ENCODE results near the gene GABBR1. TPM values are rescaled to one million over a fixed set of nuclear protein-coding genes. Genes with fewer than 3 reads are reported as not detected.
A peak's percentile ranks its signal among the peaks of the same experiment; 100 is the strongest.

GABBR1 gene
- total RNA-seq, 2 experiments from 2014 or later, result 10.8 to 10.9 TPM

- DNase-seq (peak; percentile 71), ATAC-seq (peak; percentile 67)
- peak; percentile 98 for TF ChIP-seq CTCF (IDR thresholded peaks at IDR 0.05)
- no peaks in the 10 kb centered on the region for H3K4me1 Mint-ChIP-seq (ENCODE audit: low read depth)
- no peak overlapping the region for H3K27ac Mint-ChIP-seq
- ChIA-PET CTCF (interaction anchor here (0.7 to 1.5 kb wide), 19 partner anchors 8 to 574 kb away, joined by 3 to 7 read pairs (median 3); no protein-coding TSS in a partner anchor), POLR2A (interaction anchor here (0.6 kb wide), 1 partner anchor 503 kb away, joined by 4 read pairs; the partner anchor contains the start of gene OR2B3)
- intact Hi-C loops (cut with micrococcal nuclease), result no loop called here
- no peaks in the 10 kb centered on the region for H3K36me3 Mint-ChIP-seq (ENCODE audit: low read depth)
- no peaks in the 10 kb centered on the region for H3K9me3 Mint-ChIP-seq
- H3K27me3 Mint-ChIP-seq, result peaks cover 14% of the 10 kb centered on the region
- H3K4me3 Mint-ChIP-seq, result no peak overlapping the region
These were observed 43.4 kb downstream of the GABBR1 start for GRCh38 chr6:29589423-29590048.

- ChIA-PET CTCF (interaction anchor here (1.5 kb wide), 1 partner anchor 65 kb away, joined by 3 read pairs; no protein-coding TSS in a partner anchor), POLR2A (no interaction called here)
- no peaks in the 10 kb centered on the region for H3K36me3 Mint-ChIP-seq (ENCODE audit: low read depth)
- no peaks in the 10 kb centered on the region for H3K9me3 Mint-ChIP-seq
- DNase-seq, result no peak
- intact Hi-C loops (cut with micrococcal nuclease), result no loop called here
- peaks cover 26% of the 10 kb centered on the region for H3K27me3 Mint-ChIP-seq
- H3K27ac Mint-ChIP-seq, result no peak within 1 kb of the TSS
- no peak for ATAC-seq
- no peak for TF ChIP-seq CTCF (IDR thresholded peaks at IDR 0.05)
- H3K4me1 Mint-ChIP-seq (ENCODE audit: low read depth), result no peaks in the 10 kb centered on the region
- no peak within 1 kb of the TSS for H3K4me3 Mint-ChIP-seq
These were observed 48.2 kb downstream of the GABBR1 start, which contains the start of gene OR2H2 for GRCh38 chr6:29584821-29585220. Gene OR2H2, plus strand, starts transcription at chr6:29585121. Its CDS starts 2,824 bp downstream, at chr6:29587945.

GRCh38 chr6:29577544-29577943 is 55.4 kb downstream of the GABBR1 start:
- ATAC-seq (no peak), DNase-seq (no peak)
- no peak overlapping the region for H3K27ac Mint-ChIP-seq
- ChIA-PET POLR2A (no interaction called here), CTCF (interaction anchor here (0.9 kb wide), 1 partner anchor 12 kb away, joined by 4 read pairs; no protein-coding TSS in a partner anchor)
- H3K9me3 Mint-ChIP-seq, result no peaks in the 10 kb centered on the region
- H3K36me3 Mint-ChIP-seq (ENCODE audit: low read depth), result no peaks in the 10 kb centered on the region
- H3K27me3 Mint-ChIP-seq, result peaks cover 32% of the 10 kb centered on the region
- H3K4me3 Mint-ChIP-seq, result no peak overlapping the region
- no peak for TF ChIP-seq CTCF (IDR thresholded peaks at IDR 0.05)
- intact Hi-C loops (cut with micrococcal nuclease), result no loop called here
- H3K4me1 Mint-ChIP-seq (ENCODE audit: low read depth), result no peaks in the 10 kb centered on the region

GRCh38 chr6:29576056-29576455 is 56.9 kb downstream of the GABBR1 start:
- TF ChIP-seq CTCF (IDR thresholded peaks at IDR 0.05), result no peak
- Mint-ChIP-seq H3K36me3 (ENCODE audit: low read depth) (no peaks in the 10 kb centered on the region), H3K4me1 (ENCODE audit: low read depth) (no peaks in the 10 kb centered on the region), H3K9me3 (no peaks in the 10 kb centered on the region), H3K4me3 (no peak overlapping the region), H3K27ac (no peak overlapping the region), H3K27me3 (peaks cover 37% of the 10 kb centered on the region)
- DNase-seq (no peak), ATAC-seq (no peak)
- intact Hi-C loops (cut with micrococcal nuclease), result no loop called here
- POLR2A ChIA-PET, result no interaction called here
- CTCF ChIA-PET, result interaction anchor here (0.6 to 1.8 kb wide), 3 partner anchors 13 to 77 kb away, joined by 3 to 7 read pairs (median 4); no protein-coding TSS in a partner anchor

GRCh38 chr6:29567991-29568390 is 65.0 kb downstream of the GABBR1 start:
- no peaks in the 10 kb centered on the region for H3K9me3 Mint-ChIP-seq
- H3K27me3 Mint-ChIP-seq, result peaks cover 38% of the 10 kb centered on the region
- DNase-seq (no peak), ATAC-seq (no peak)
- peaks cover 5% of the 10 kb centered on the region for H3K4me1 Mint-ChIP-seq (ENCODE audit: low read depth)
- H3K4me3 Mint-ChIP-seq, result no peak overlapping the region
- H3K27ac Mint-ChIP-seq, result no peak overlapping the region
- H3K36me3 Mint-ChIP-seq (ENCODE audit: low read depth), result no peaks in the 10 kb centered on the region
- ChIA-PET POLR2A (no interaction called here), CTCF (no interaction called here)
- no peak for TF ChIP-seq CTCF (IDR thresholded peaks at IDR 0.05)
- intact Hi-C loops (cut with micrococcal nuclease), result no loop called here

All from activated CD8-positive, alpha-beta T cell treated with anti-CD3 and anti-CD28 coated beads for 36 hours (primary cell).